Cardiac fibroblast (primary cell): ENCODE results near the gene GLI2.

Experiments used
- DNase-seq, 2 donors: peaks; one replicate each; pipeline versions ENCODE4 v3.0.0 to v3.0.0-alpha.2; 2010; ENCODE audit warnings: low read depth in 2 of 2
- H3K4me3 ChIP-seq, 2 donors: replicated peaks in 1 of 2; 1 replicate in 1 of 2; 2 replicates in 1 of 2; pipeline ENCODE4 v1.5.1; 2011; ENCODE audit warnings: low read depth in 2 of 2, low read length in 2 of 2, mild to moderate bottlenecking in 2 of 2, moderate library complexity in 1 of 2
- CTCF ChIP-seq: IDR thresholded peaks from one replicate; pipeline ENCODE4 v1.5.1; 2011; ENCODE audit warnings: low read depth, mild to moderate bottlenecking, low read length, inconsistent platforms

Gene GLI2

GRCh38 chr2:120735746-120736170, at the start of gene GLI2:
GLI2 (plus strand) TSS chr2:120735868; CDS start chr2:120797321, 61,453 bp downstream.
- H3K4me3 ChIP-seq, result peak within 1 kb of the TSS; percentile 73 to 80
- peak; percentile 33 for TF ChIP-seq CTCF
- peak; percentile 91 to 94 for DNase-seq

GRCh38 chr2:120685974-120686297, 49.7 kb upstream of the GLI2 start:
- no peak overlapping the region for H3K4me3 ChIP-seq
- TF ChIP-seq CTCF, result no peak
- no peak for DNase-seq

- H3K4me3 ChIP-seq, result no peak overlapping the region
- no peak for DNase-seq
- TF ChIP-seq CTCF, result peak; percentile 32
These were observed 49.0 kb upstream of the GLI2 start for GRCh38 chr2:120686511-120687168.

GRCh38 chr2:120687210-120687609, 48.5 kb upstream of the GLI2 start:
- no peak for DNase-seq
- H3K4me3 ChIP-seq, result no peak overlapping the region
- no peak for TF ChIP-seq CTCF

- no peak for TF ChIP-seq CTCF
- DNase-seq, result no peak
- H3K4me3 ChIP-seq, result no peak overlapping the region
These were observed 45.1 kb upstream of the GLI2 start for GRCh38 chr2:120690521-120690920.

- DNase-seq, result no peak
These were observed 44.3 kb upstream of the GLI2 start for GRCh38 chr2:120691410-120691809.

More at GRCh38 chr2:120691410-120691809, 44.3 kb upstream of the GLI2 start:
- no peak overlapping the region for H3K4me3 ChIP-seq
- no peak for TF ChIP-seq CTCF
